ENCODE data around the gene PROB1. TPM values are rescaled to one million over a fixed set of nuclear protein-coding genes. Genes with fewer than 3 reads are reported as not detected.

The PROB1 gene
- total RNA-seq, 1 experiment from 2014 or later, result 0.82 TPM

DNA sequence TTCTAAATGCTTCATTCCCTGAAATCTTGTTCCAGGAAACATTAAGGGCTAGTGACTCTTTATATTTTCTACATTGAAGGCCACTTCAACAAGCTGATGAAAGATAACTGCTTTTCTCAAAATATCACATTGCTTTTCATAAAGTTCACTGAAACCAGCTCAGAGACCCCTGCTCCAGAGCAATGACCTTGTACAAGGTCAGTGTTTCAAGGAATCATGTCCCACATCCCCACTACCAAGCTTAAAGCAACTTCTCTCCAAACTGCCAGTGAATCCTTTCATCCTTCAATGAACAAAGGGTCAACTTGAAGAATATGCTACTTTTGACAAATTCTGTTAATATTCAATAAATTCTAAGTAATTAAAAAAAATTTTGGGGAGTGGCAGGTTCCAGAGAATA, 21.0 kb upstream of the PROB1 start:
- Histone ChIP-seq H3K4me3 (ENCODE audit: low read depth, low read length, poor library complexity, severe bottlenecking) (no peak overlapping the region), H3K36me3 (ENCODE audit: insufficient read depth, low read length, poor library complexity, severe bottlenecking) (no peaks in the 10 kb centered on the region), H3K27ac (ENCODE audit: low read depth, low read length, poor library complexity, severe bottlenecking) (no peak overlapping the region), H3K27me3 (replicated peaks; ENCODE audit: insufficient read depth, low read depth, low read length, poor library complexity) (no peaks in the 10 kb centered on the region), H3K9me3 (ENCODE audit: low read depth, low read length, poor library complexity, severe bottlenecking) (no peaks in the 10 kb centered on the region), H3K4me1 (ENCODE audit: insufficient read depth, low read length, poor library complexity, severe bottlenecking) (no peaks in the 10 kb centered on the region)
- POLR2A ChIA-PET (ENCODE audit: low non-redundant PET), result interaction anchor here (0.6 kb wide), 1 partner anchor 890 kb away, joined by 4 read pairs; no protein-coding TSS in a partner anchor
- CTCF ChIA-PET, result no interaction called here
- intact Hi-C loops (cut with micrococcal nuclease; ENCODE audit: unreplicated experiment), result no loop called here
- no TSS peak for BruUV-seq (replicated peaks)
- no peak for DNase-seq (ENCODE audit: low spot score)
- TF ChIP-seq, protein P1, sequence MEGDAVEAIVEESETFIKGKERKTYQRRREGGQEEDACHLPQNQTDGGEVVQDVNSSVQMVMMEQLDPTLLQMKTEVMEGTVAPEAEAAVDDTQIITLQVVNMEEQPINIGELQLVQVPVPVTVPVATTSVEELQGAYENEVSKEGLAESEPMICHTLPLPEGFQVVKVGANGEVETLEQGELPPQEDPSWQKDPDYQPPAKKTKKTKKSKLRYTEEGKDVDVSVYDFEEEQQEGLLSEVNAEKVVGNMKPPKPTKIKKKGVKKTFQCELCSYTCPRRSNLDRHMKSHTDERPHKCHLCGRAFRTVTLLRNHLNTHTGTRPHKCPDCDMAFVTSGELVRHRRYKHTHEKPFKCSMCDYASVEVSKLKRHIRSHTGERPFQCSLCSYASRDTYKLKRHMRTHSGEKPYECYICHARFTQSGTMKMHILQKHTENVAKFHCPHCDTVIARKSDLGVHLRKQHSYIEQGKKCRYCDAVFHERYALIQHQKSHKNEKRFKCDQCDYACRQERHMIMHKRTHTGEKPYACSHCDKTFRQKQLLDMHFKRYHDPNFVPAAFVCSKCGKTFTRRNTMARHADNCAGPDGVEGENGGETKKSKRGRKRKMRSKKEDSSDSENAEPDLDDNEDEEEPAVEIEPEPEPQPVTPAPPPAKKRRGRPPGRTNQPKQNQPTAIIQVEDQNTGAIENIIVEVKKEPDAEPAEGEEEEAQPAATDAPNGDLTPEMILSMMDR (conservative IDR thresholded peaks at IDR 0.05; ENCODE audit: low read depth, low read length), result no peak
- TF ChIP-seq EZH2 (IDR thresholded peaks at IDR 0.05; ENCODE audit: borderline replicate concordance, low read depth, low read length, poor library complexity, severe bottlenecking), result no peak

DNA sequence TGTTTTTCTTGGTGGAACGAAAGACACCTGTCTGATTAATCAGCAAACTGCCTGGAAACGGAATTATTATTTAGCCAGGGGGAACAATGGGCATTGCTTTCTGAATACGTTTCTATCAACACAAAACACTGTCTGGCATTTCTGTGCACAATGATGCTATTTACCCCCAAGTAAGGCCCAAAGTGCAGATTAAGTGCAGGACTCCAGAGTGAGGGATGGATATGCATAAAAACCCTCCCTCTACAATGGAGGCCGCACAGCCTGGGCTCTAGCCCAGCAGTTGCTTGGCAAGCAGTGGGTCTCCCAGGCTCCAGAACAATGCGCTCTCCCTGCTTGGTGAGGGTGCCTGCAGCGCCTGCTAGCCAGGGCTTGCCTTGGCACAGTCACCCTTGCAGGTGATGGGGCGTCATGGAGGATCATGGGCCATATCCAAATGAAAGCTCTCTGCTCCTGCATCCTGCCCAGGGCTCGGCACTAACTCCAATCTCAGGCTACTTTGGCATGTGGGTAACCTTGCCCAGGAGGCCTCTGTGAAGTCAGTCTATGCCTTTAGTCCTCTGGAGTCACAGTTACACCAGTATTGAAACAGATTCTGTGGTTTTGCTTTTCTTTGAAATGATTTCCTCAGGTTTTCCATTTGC, 20.4 kb upstream of the PROB1 start:
- no TSS peak for BruUV-seq (replicated peaks)
- ChIA-PET POLR2A (ENCODE audit: low non-redundant PET) (no interaction called here), CTCF (no interaction called here)
- TF ChIP-seq, protein P1 (conservative IDR thresholded peaks at IDR 0.05; ENCODE audit: low read depth, low read length), result no peak
- intact Hi-C loops (cut with micrococcal nuclease; ENCODE audit: unreplicated experiment), result no loop called here
- Histone ChIP-seq H3K4me3 (ENCODE audit: low read depth, low read length, poor library complexity, severe bottlenecking) (no peak overlapping the region), H3K9me3 (ENCODE audit: low read depth, low read length, poor library complexity, severe bottlenecking) (no peaks in the 10 kb centered on the region), H3K4me1 (ENCODE audit: insufficient read depth, low read length, poor library complexity, severe bottlenecking) (no peaks in the 10 kb centered on the region), H3K36me3 (ENCODE audit: insufficient read depth, low read length, poor library complexity, severe bottlenecking) (no peaks in the 10 kb centered on the region), H3K27ac (ENCODE audit: low read depth, low read length, poor library complexity, severe bottlenecking) (no peak overlapping the region), H3K27me3 (replicated peaks; ENCODE audit: insufficient read depth, low read depth, low read length, poor library complexity) (no peaks in the 10 kb centered on the region)
- no peak for DNase-seq (ENCODE audit: low spot score)

DNA sequence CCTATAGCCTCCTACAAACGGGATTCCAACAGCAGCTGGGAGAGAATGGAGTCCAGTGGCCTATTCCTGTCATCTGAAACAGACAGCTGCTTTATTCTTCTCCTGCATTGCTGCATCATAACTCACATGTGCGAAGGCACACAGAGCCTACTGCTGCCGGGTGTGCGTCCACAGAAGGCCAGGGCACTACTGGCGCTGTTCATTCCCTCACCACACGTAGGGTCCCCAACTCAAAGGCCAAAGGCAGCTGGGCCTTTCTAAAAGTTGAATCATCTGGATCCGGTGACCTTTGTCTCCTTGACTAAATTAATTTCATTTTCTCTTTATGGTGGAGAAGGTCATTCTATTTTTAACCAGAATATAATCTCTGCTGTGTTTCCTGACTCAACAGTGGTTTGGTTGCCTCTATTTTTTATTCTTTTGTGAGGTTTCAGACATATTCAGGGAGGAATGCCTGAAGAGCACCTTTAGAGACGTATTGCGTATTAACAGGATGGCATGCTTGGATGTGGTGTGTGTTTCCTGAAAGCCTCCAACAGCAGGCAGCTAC, 19.8 kb upstream of the PROB1 start:
- no peak overlapping the region for H3K27ac ChIP-seq (ENCODE audit: low read depth, low read length, poor library complexity, severe bottlenecking)
- BruUV-seq (replicated peaks), result no TSS peak
- H3K4me3 ChIP-seq (ENCODE audit: low read depth, low read length, poor library complexity, severe bottlenecking), result no peak overlapping the region
- POLR2A ChIA-PET (ENCODE audit: low non-redundant PET), result no interaction called here
- CTCF ChIA-PET, result no interaction called here
- no peaks in the 10 kb centered on the region for H3K36me3 ChIP-seq (ENCODE audit: insufficient read depth, low read length, poor library complexity, severe bottlenecking)
- no peaks in the 10 kb centered on the region for H3K4me1 ChIP-seq (ENCODE audit: insufficient read depth, low read length, poor library complexity, severe bottlenecking)
- DNase-seq (ENCODE audit: low spot score), result no peak
- TF ChIP-seq, protein P1 (conservative IDR thresholded peaks at IDR 0.05; ENCODE audit: low read depth, low read length), result no peak
- TF ChIP-seq EZH2 (IDR thresholded peaks at IDR 0.05; ENCODE audit: borderline replicate concordance, low read depth, low read length, poor library complexity, severe bottlenecking), result no peak
- H3K27me3 ChIP-seq (replicated peaks; ENCODE audit: insufficient read depth, low read depth, low read length, poor library complexity), result no peaks in the 10 kb centered on the region
- intact Hi-C loops (cut with micrococcal nuclease; ENCODE audit: unreplicated experiment), result no loop called here
- H3K9me3 ChIP-seq (ENCODE audit: low read depth, low read length, poor library complexity, severe bottlenecking), result no peaks in the 10 kb centered on the region
